T-helper 17 cell (primary cell): ENCODE results near the gene BCAS4. TPM values are rescaled to one million over a fixed set of nuclear protein-coding genes. Genes with fewer than 3 reads are reported as not detected.
A peak's percentile ranks its signal among the peaks of the same experiment; 100 is the strongest.
"Not testable (repeated sequence)": the region's sequence is repeated elsewhere in the genome, so short reads cannot be mapped to it uniquely, and the experiment has no call there.

ENCODE experiments used
- ATAC-seq: fragments of 150-1000 bp; cut with Tn5 transposase; 2 replicates; pipeline ENCODE4 v1.10.0; 2021; ENCODE audit warnings: mild to moderate bottlenecking, moderate library complexity
- DNase-seq, 3 donors: peaks; one replicate each; pipeline versions ENCODE4 v3.0.0 to v3.0.0-alpha.2; 2020 to 2021
- H3K9me3 ChIP-seq: one replicate; pipeline ENCODE4 v1.7.0; 2013; ENCODE audit warnings: low read length, mild to moderate bottlenecking; ENCODE audit not compliant: control insufficient read depth, poor library complexity, severe bottlenecking
- H3K27ac Mint-ChIP-seq: one replicate; pipeline ENCODE4 v1.8.0; 2022; ENCODE audit warnings: mild to moderate bottlenecking, moderate library complexity, mixed read lengths
- H3K27me3 Mint-ChIP-seq: one replicate; pipeline ENCODE4 v1.8.0; 2022; ENCODE audit warnings: mixed read lengths
- H3K36me3 Mint-ChIP-seq: one replicate; pipeline ENCODE4 v1.8.0; 2022; ENCODE audit warnings: low read depth, mixed read lengths
- H3K4me1 Mint-ChIP-seq: one replicate; pipeline ENCODE4 v1.8.0; 2022; ENCODE audit warnings: mild to moderate bottlenecking, mixed read lengths
- H3K4me3 Mint-ChIP-seq: one replicate; pipeline ENCODE4 v1.8.0; 2022; ENCODE audit warnings: mild to moderate bottlenecking, moderate library complexity, mixed read lengths
- total RNA-seq, 4 donors: library from RNA in 2 of 4; stranded (reverse) in 2 of 4; gene quantifications; one replicate each; pipeline ENCODE4 v1.2.3 and lab custom pipeline; 2022 to 2026

Gene BCAS4
- total RNA-seq, 2 donors from 2014 or later, result 8.0 to 8.5 TPM

- H3K4me3 Mint-ChIP-seq, result no peak overlapping the region
- no peaks in the 10 kb centered on the region for H3K4me1 Mint-ChIP-seq
- H3K27me3 Mint-ChIP-seq, result no peaks in the 10 kb centered on the region
- no peak overlapping the region for H3K27ac Mint-ChIP-seq
- DNase-seq (no peak), ATAC-seq (no peak)
- H3K36me3 Mint-ChIP-seq, result peaks cover 2% of the 10 kb centered on the region
- H3K9me3 ChIP-seq, result no peaks in the 10 kb centered on the region
Measured at GRCh38 chr20:50876816-50877215, 82.0 kb downstream of the BCAS4 start.

- Mint-ChIP-seq H3K27me3 (no peaks in the 10 kb centered on the region), H3K36me3 (peaks cover 2% of the 10 kb centered on the region), H3K27ac (no peak overlapping the region), H3K4me1 (no peaks in the 10 kb centered on the region), H3K4me3 (no peak overlapping the region)
- ATAC-seq, result no peak
- no peak for DNase-seq
- H3K9me3 ChIP-seq, result no peaks in the 10 kb centered on the region
Measured at GRCh38 chr20:50877232-50877743, 82.4 kb downstream of the BCAS4 start.

GRCh38 chr20:50879649-50880550 is 85.0 kb downstream of the BCAS4 start:
- DNase-seq, result no peak
- H3K9me3 ChIP-seq, result no peaks in the 10 kb centered on the region
- Mint-ChIP-seq H3K27ac (peak overlapping the region; percentile 39), H3K4me3 (no peak overlapping the region), H3K36me3 (peaks cover 2% of the 10 kb centered on the region), H3K4me1 (no peaks in the 10 kb centered on the region), H3K27me3 (no peaks in the 10 kb centered on the region)
- no peak for ATAC-seq

GRCh38 chr20:50881759-50882424 is 87.0 kb downstream of the BCAS4 start:
- H3K36me3 Mint-ChIP-seq, DNase-seq, H3K4me1 Mint-ChIP-seq, H3K27me3 Mint-ChIP-seq, H3K9me3 ChIP-seq, H3K4me3 Mint-ChIP-seq, H3K27ac Mint-ChIP-seq, ATAC-seq: not testable (repeated sequence)

- no peak for ATAC-seq
- Mint-ChIP-seq H3K4me3 (no peak overlapping the region), H3K27me3 (no peaks in the 10 kb centered on the region), H3K27ac (peak overlapping the region; percentile 34), H3K36me3 (peaks cover 2% of the 10 kb centered on the region), H3K4me1 (peaks cover 2% of the 10 kb centered on the region)
- no peak for DNase-seq
- no peaks in the 10 kb centered on the region for H3K9me3 ChIP-seq
Measured at GRCh38 chr20:50883856-50884255, 89.0 kb downstream of the BCAS4 start.

- no peak for DNase-seq
- no peak for ATAC-seq
- H3K9me3 ChIP-seq, result no peaks in the 10 kb centered on the region
- Mint-ChIP-seq H3K4me3 (no peak overlapping the region), H3K27ac (peak overlapping the region; percentile 51), H3K27me3 (no peaks in the 10 kb centered on the region), H3K36me3 (no peaks in the 10 kb centered on the region), H3K4me1 (peaks cover 2% of the 10 kb centered on the region)
Measured at GRCh38 chr20:50885068-50885467, 90.2 kb downstream of the BCAS4 start.

GRCh38 chr20:50885781-50886180 is 90.9 kb downstream of the BCAS4 start:
- H3K9me3 ChIP-seq, result no peaks in the 10 kb centered on the region
- Mint-ChIP-seq H3K36me3 (no peaks in the 10 kb centered on the region), H3K27me3 (no peaks in the 10 kb centered on the region), H3K4me3 (peak overlapping the region; percentile 19), H3K4me1 (peaks cover 2% of the 10 kb centered on the region), H3K27ac (peak overlapping the region; percentile 51)
- DNase-seq, result no peak
- no peak for ATAC-seq

- Mint-ChIP-seq H3K36me3 (no peaks in the 10 kb centered on the region), H3K4me3 (peak overlapping the region; percentile 19), H3K4me1 (peaks cover 2% of the 10 kb centered on the region), H3K27ac (peak overlapping the region; percentile 51), H3K27me3 (no peaks in the 10 kb centered on the region)
- H3K9me3 ChIP-seq, result no peaks in the 10 kb centered on the region
- peak; percentile 14 for ATAC-seq
- DNase-seq, result no peak
Measured at GRCh38 chr20:50886184-50886790, 91.4 kb downstream of the BCAS4 start.

- Mint-ChIP-seq H3K4me3 (no peak overlapping the region), H3K27me3 (no peaks in the 10 kb centered on the region), H3K4me1 (peaks cover 2% of the 10 kb centered on the region), H3K36me3 (peaks cover 7% of the 10 kb centered on the region), H3K27ac (no peak overlapping the region)
- no peaks in the 10 kb centered on the region for H3K9me3 ChIP-seq
- DNase-seq (no peak), ATAC-seq (no peak)
Measured at GRCh38 chr20:50887576-50887975, 92.7 kb downstream of the BCAS4 start.

GRCh38 chr20:50891138-50891537 is 96.3 kb downstream of the BCAS4 start:
- ATAC-seq (no peak), DNase-seq (no peak)
- no peaks in the 10 kb centered on the region for H3K9me3 ChIP-seq
- Mint-ChIP-seq H3K4me1 (peaks cover 5% of the 10 kb centered on the region), H3K27ac (peak overlapping the region; percentile 59), H3K36me3 (peaks cover 7% of the 10 kb centered on the region), H3K4me3 (peak overlapping the region; percentile 62), H3K27me3 (no peaks in the 10 kb centered on the region)

GRCh38 chr20:50892394-50892793 is 97.5 kb downstream of the BCAS4 start:
- no peaks in the 10 kb centered on the region for H3K9me3 ChIP-seq
- Mint-ChIP-seq H3K27me3 (no peaks in the 10 kb centered on the region), H3K4me1 (peaks cover 7% of the 10 kb centered on the region), H3K4me3 (no peak overlapping the region), H3K27ac (peak overlapping the region; percentile 59), H3K36me3 (peaks cover 7% of the 10 kb centered on the region)
- no peak for ATAC-seq
- DNase-seq, result no peak

- H3K27ac Mint-ChIP-seq, result no peak overlapping the region
- peaks cover 8% of the 10 kb centered on the region for H3K4me1 Mint-ChIP-seq
- no peak for ATAC-seq
- no peaks in the 10 kb centered on the region for H3K9me3 ChIP-seq
- peaks cover 10% of the 10 kb centered on the region for H3K36me3 Mint-ChIP-seq
- DNase-seq, result no peak
- H3K4me3 Mint-ChIP-seq, result no peak overlapping the region
- H3K27me3 Mint-ChIP-seq, result no peaks in the 10 kb centered on the region
Measured at GRCh38 chr20:50893620-50894019, 98.8 kb downstream of the BCAS4 start.

GRCh38 chr20:50895111-50895830 is 100.4 kb downstream of the BCAS4 start:
- no peak overlapping the region for H3K4me3 Mint-ChIP-seq
- DNase-seq, result no peak
- no peaks in the 10 kb centered on the region for H3K27me3 Mint-ChIP-seq
- ATAC-seq, result no peak
- peaks cover 10% of the 10 kb centered on the region for H3K36me3 Mint-ChIP-seq
- no peak overlapping the region for H3K27ac Mint-ChIP-seq
- H3K9me3 ChIP-seq, result no peaks in the 10 kb centered on the region
- peaks cover 8% of the 10 kb centered on the region for H3K4me1 Mint-ChIP-seq
